SK-N-SH (cell line): ENCODE data around the gene ACTL10.

Experiments
- CTCF ChIP-seq: fragments of 200-600 bp; sonication (generic); IDR thresholded peaks from 2 replicates; pipeline ENCODE4 v1.6.1; 2017; ENCODE audit warnings: antibody characterized with exemption, mild to moderate bottlenecking, moderate library complexity
- MAX ChIP-seq: IDR thresholded peaks from 2 replicates; pipeline ENCODE4 v1.4.0; 2012; ENCODE audit warnings: low read depth
- MXI1 ChIP-seq: IDR thresholded peaks from 2 replicates; pipeline ENCODE4 v1.6.1; 2012; ENCODE audit warnings: mild to moderate bottlenecking, low read depth, low read length, improper control_type of control experiment
- REST ChIP-seq: IDR thresholded peaks from 2 replicates; pipeline ENCODE4 v1.6.1; 2012; ENCODE audit warnings: mild to moderate bottlenecking, low read depth, low read length, moderate library complexity
- RXRA ChIP-seq: IDR thresholded peaks from 2 replicates; pipeline ENCODE4 v1.4.0; 2012; ENCODE audit warnings: low read depth, mild to moderate bottlenecking, borderline replicate concordance
- TAF1 ChIP-seq: IDR thresholded peaks from 2 replicates; pipeline ENCODE4 v1.6.1; 2012; ENCODE audit warnings: low read depth, mild to moderate bottlenecking, low read length, moderate library complexity, borderline replicate concordance

- TF ChIP-seq TAF1 = no peak
- no peak for TF ChIP-seq CTCF
- TF ChIP-seq MXI1 = no peak
- no peak for TF ChIP-seq REST
- no peak for TF ChIP-seq RXRA
- TF ChIP-seq MAX = no peak
Observed at GRCh38 chr20:33668466-33669155, 1.9 kb downstream of the ACTL10 start.
